GM12801 (cell line): ENCODE results near the gene CEP290.

ENCODE experiments used
- CTCF ChIP-seq: IDR thresholded peaks from one replicate; pipeline ENCODE4 v1.5.1; 2011; ENCODE audit warnings: control low read depth; ENCODE audit not compliant: insufficient read length; ENCODE audit errors: extremely low read depth

Gene CEP290

GRCh38 chr12:88058719-88059077 is 83.2 kb downstream of the CEP290 start:
- no peak for TF ChIP-seq CTCF

- no peak for TF ChIP-seq CTCF
Measured at GRCh38 chr12:88057994-88058718, 83.7 kb downstream of the CEP290 start.

- no peak for TF ChIP-seq CTCF
Measured at GRCh38 chr12:88056571-88056970, 85.3 kb downstream of the CEP290 start.

- TF ChIP-seq CTCF = no peak
Measured at GRCh38 chr12:88052686-88053085, 89.2 kb downstream of the CEP290 start.

- no peak for TF ChIP-seq CTCF
Measured at GRCh38 chr12:88044035-88044434, 97.9 kb downstream of the CEP290 start.

GRCh38 chr12:88037770-88038169 is 104.1 kb downstream of the CEP290 start:
- no peak for TF ChIP-seq CTCF

GRCh38 chr12:88036353-88036965 is 105.4 kb downstream of the CEP290 start:
- no peak for TF ChIP-seq CTCF
